ENCODE data around the gene USP15.
"Not testable (repeated sequence)": the region's sequence is repeated elsewhere in the genome, so short reads cannot be mapped to it uniquely, and the experiment has no call there.

The USP15 gene

GRCh38 chr12:62448436-62448835, 188.2 kb downstream of the USP15 start:
- no peak for DNase-seq (ENCODE audit: low read depth)

DNA sequence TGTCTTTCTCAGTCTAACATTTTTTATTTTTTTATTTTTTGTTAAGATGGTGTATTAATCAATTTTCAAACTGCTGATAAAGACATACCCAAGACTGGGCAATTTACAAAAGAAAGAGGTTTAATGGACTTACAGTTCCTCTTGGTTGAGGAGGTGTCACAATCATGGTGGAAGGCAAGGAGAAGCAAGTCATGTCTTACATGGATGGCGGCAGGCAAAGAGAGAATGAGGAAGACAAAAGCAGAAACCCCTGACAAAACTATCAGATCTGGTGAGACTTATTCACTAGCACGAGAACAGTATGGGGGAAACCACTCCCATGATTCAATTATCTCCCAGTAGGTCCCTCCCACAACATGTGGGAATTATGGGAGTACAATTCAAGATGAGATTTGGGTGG, 195.2 kb downstream of the USP15 start:
- DNase-seq (ENCODE audit: low read depth), result not testable (repeated sequence)

DNA sequence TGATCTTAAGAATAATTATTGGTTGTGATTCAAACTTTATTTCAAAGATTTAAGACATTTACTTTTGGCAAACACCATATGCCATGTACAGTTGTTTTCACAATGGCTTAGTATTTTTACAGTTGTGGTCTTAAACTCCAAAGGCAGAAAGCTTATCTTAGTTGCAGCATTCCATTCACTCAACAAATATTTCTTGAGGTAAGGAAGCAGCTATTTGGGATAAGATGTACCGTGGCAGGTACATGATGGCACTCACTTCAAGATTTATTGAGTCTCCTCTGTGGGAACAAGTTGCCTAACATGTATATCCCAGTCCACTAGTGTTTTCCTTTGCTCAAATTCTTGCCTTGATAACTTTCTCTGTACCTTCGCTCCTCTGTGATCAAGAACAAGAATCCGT, 198.4 kb downstream of the USP15 start:
- no peak for DNase-seq (ENCODE audit: low read depth)

- DNase-seq (ENCODE audit: low read depth), result no peak
These were observed 199.8 kb downstream of the USP15 start for GRCh38 chr12:62459976-62460375.

DNA sequence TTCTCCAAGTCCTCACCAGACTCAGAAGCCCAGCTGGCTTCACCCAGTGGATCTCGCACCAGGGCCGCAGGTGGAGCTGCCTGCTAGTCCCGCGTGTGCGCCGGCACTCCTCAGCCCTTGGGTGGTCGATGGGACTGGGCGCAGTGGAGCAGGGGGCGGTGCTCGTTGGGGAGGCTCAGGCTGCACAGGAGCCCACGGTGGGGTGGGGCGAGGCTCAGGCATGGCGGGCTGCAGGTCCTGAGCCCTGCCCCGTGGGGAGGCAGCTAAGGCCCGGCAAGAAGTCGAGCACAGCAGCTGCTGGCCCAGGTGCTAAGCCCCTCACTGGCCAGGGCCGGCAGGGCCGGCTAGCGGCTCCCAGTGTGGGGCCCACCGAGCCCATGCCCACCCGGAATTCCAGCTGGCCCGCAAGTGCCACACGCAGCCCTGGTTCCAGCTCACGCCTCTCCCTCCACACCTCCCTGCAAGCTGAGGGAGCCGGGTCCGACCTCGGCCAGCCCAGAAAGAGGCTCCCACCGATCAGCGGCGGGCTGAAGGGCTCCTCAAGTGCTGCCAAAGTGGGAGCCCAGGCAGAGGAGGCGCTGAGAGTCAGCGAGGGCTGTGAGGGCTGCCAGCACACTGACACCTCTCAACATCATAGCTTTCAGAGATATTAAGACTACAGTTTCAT, 201.1 kb downstream of the USP15 start:
- not testable (repeated sequence) for DNase-seq (ENCODE audit: low read depth)

- peak; percentile 3 for DNase-seq (ENCODE audit: low read depth)
These were observed 203.0 kb downstream of the USP15 start for GRCh38 chr12:62463252-62463651.
